IMR-90 (cell line): Measurements from ENCODE around the gene GYG2. TPM values are rescaled to one million over a fixed set of nuclear protein-coding genes. Genes with fewer than 3 reads are reported as not detected.

ENCODE experiments used
- ATAC-seq: fragments of 200-7000 bp; cut with Tn5 transposase; 2 replicates; pipeline ENCODE4 v1.9.1; 2020; ENCODE audit warnings: low read depth, mild to moderate bottlenecking, moderate library complexity
- BruUV-seq: library from RNA; stranded (reverse); fragments of 400-500 nt; replicated peaks from 2 replicates; lab custom pipeline; 2021; lab: Mats Ljungman, UMichigan
- CTCF ChIA-PET: fragments of 300-600 bp; formaldehyde crosslinking; extraction: SDS; loops from one replicate; lab custom pipeline; 2021; ENCODE audit warnings: antibody characterized with exemption; lab: Yijun Ruan, JAX
- POLR2A ChIA-PET: fragments of 300-600 bp; sonication (Branson Sonifier 250); formaldehyde crosslinking; loops from one replicate; lab custom pipeline; 2022; ENCODE audit warnings: antibody characterized with exemption; ENCODE audit not compliant: unreplicated experiment; lab: Charles Lee
- DNase-seq: peaks from one replicate; pipeline ENCODE4 v3.0.0; 2013
- H2AFZ ChIP-seq: replicated peaks from 2 replicates; pipeline ENCODE3; 2013; ENCODE audit warnings: low read length, mild to moderate bottlenecking; ENCODE audit not compliant: poor library complexity
- H2AK5ac ChIP-seq: 2 replicates; pipeline ENCODE4 v1.6.1; 2013; ENCODE audit warnings: low read depth, low read length, inconsistent platforms
- H2AK9ac ChIP-seq: replicated peaks from 2 replicates; pipeline ENCODE3; 2013; ENCODE audit warnings: mild to moderate bottlenecking, low read depth, low read length, moderate library complexity; ENCODE audit not compliant: poor library complexity
- H2BK120ac ChIP-seq: 2 replicates; pipeline ENCODE4 v1.6.1; 2013; ENCODE audit warnings: low read depth, low read length, inconsistent platforms
- H2BK15ac ChIP-seq: 3 replicates; pipeline ENCODE4 v1.6.1; 2013; ENCODE audit warnings: low read depth, low read length, inconsistent platforms
- H2BK20ac ChIP-seq: 2 replicates; pipeline ENCODE4 v1.6.1; 2013; ENCODE audit warnings: low read depth, mild to moderate bottlenecking, inconsistent platforms, low read length, moderate library complexity
- H2BK5ac ChIP-seq: 2 replicates; pipeline ENCODE4 v1.6.1; 2013; ENCODE audit warnings: mild to moderate bottlenecking, low read depth, low read length, inconsistent platforms; ENCODE audit not compliant: poor library complexity, severe bottlenecking
- H3K14ac ChIP-seq: replicated peaks from 2 replicates; pipeline ENCODE4 v1.6.1; 2013; ENCODE audit warnings: low read depth, low read length, inconsistent platforms
- H3K18ac ChIP-seq: 2 replicates; pipeline ENCODE4 v1.6.1; 2013; ENCODE audit warnings: low read depth, low read length, control low read depth
- H3K23ac ChIP-seq: 2 replicates; pipeline ENCODE4 v1.6.1; 2013; ENCODE audit warnings: low read depth, low read length, inconsistent platforms
- H3K27ac ChIP-seq: 2 replicates; pipeline ENCODE4 v1.5.1; 2013; ENCODE audit warnings: mild to moderate bottlenecking, control low read depth, low read length; ENCODE audit not compliant: insufficient read depth
- H3K27me3 ChIP-seq: 2 replicates; pipeline ENCODE4 v1.6.1; 2013; ENCODE audit warnings: low read length; ENCODE audit not compliant: control insufficient read depth, insufficient read depth
- H3K36me3 ChIP-seq: 2 replicates; pipeline ENCODE4 v1.6.1; 2013; ENCODE audit warnings: low read length, mixed read lengths; ENCODE audit not compliant: control insufficient read depth, insufficient read depth
- H3K4ac ChIP-seq: 2 replicates; pipeline ENCODE4 v1.6.1; 2013; ENCODE audit warnings: low read depth, low read length, inconsistent platforms
- H3K4me1 ChIP-seq: 2 replicates; pipeline ENCODE4 v1.6.1; 2013; ENCODE audit warnings: low read length, mixed read lengths; ENCODE audit not compliant: control insufficient read depth, insufficient read depth
- H3K4me2 ChIP-seq: 2 replicates; pipeline ENCODE4 v1.6.1; 2013; ENCODE audit warnings: low read depth, mild to moderate bottlenecking, control low read depth, low read length, moderate library complexity
- H3K4me3 ChIP-seq: 2 replicates; pipeline ENCODE4 v1.5.1; 2013; ENCODE audit warnings: low read depth, mild to moderate bottlenecking, control low read depth, low read length, moderate library complexity; ENCODE audit not compliant: insufficient read depth
- H3K56ac ChIP-seq: 2 replicates; pipeline ENCODE4 v1.6.1; 2013; ENCODE audit warnings: low read length, inconsistent platforms; ENCODE audit not compliant: insufficient read depth; ENCODE audit errors: extremely low read depth
- H3K79me1 ChIP-seq, 2 experiments: 2 replicates each; pipeline ENCODE4 v1.6.1; 2013; ENCODE audit warnings: low read length in 2 of 2, inconsistent platforms in 1 of 2, low read depth in 1 of 2
- H3K9ac ChIP-seq: 2 replicates; pipeline ENCODE4 v1.6.1; 2013; ENCODE audit warnings: low read depth, low read length, control low read depth
- H3K9me1 ChIP-seq: 2 replicates; pipeline ENCODE4 v1.6.1; 2013; ENCODE audit warnings: low read length, inconsistent platforms; ENCODE audit not compliant: insufficient read depth
- H3K9me3 ChIP-seq: 2 replicates; pipeline ENCODE4 v1.6.1; 2013; ENCODE audit warnings: low read length; ENCODE audit not compliant: control insufficient read depth, insufficient read depth
- H4K20me1 ChIP-seq: 2 replicates; pipeline ENCODE4 v1.6.1; 2013; ENCODE audit warnings: low read length, inconsistent platforms; ENCODE audit not compliant: insufficient read depth
- H4K5ac ChIP-seq: 2 replicates; pipeline ENCODE4 v1.6.1; 2013; ENCODE audit warnings: mild to moderate bottlenecking, low read depth, low read length, control low read depth
- H4K8ac ChIP-seq, 2 experiments: 2 replicates each; pipeline ENCODE4 v1.6.1; 2013; ENCODE audit warnings: low read depth in 2 of 2, low read length in 2 of 2, control low read depth in 1 of 2, inconsistent platforms in 1 of 2
- H4K91ac ChIP-seq: 2 replicates; pipeline ENCODE4 v1.6.1; 2013; ENCODE audit warnings: low read depth, low read length, inconsistent platforms; ENCODE audit not compliant: insufficient read depth
- BHLHE40 ChIP-seq: fragments of 150-350 bp; IDR thresholded peaks from 2 replicates; pipeline ENCODE4 v1.6.1; 2016; ENCODE audit warnings: mild to moderate bottlenecking, low read depth, low read length
- CEBPB ChIP-seq: IDR thresholded peaks from 2 replicates; pipeline ENCODE4 v1.6.1; 2012; ENCODE audit warnings: low read depth, low read length, improper control_type of control experiment
- FOS ChIP-seq: fragments of 150-350 bp; IDR thresholded peaks from 2 replicates; pipeline ENCODE4 v1.6.1; 2016; ENCODE audit warnings: low read depth, low read length
- MAFK ChIP-seq: IDR thresholded peaks from 2 replicates; pipeline ENCODE4 v1.6.1; 2012; ENCODE audit warnings: low read depth, low read length, improper control_type of control experiment
- MAZ ChIP-seq: IDR thresholded peaks from 2 replicates; pipeline ENCODE4 v1.6.1; 2012; ENCODE audit warnings: low read depth, mild to moderate bottlenecking, low read length, improper control_type of control experiment, moderate library complexity, borderline replicate concordance
- MXI1 ChIP-seq: IDR thresholded peaks from 2 replicates; pipeline ENCODE4 v1.6.1; 2012; ENCODE audit warnings: low read depth, mild to moderate bottlenecking, low read length, moderate library complexity, borderline replicate concordance
- POLR2A ChIP-seq: IDR thresholded peaks from 2 replicates; pipeline ENCODE4 v1.6.1; 2012; ENCODE audit warnings: mild to moderate bottlenecking, low read depth, low read length
- RAD21 ChIP-seq: IDR thresholded peaks from 2 replicates; pipeline ENCODE4 v1.6.1; 2012; ENCODE audit warnings: low read length, improper control_type of control experiment
- RCOR1 ChIP-seq: IDR thresholded peaks from 2 replicates; pipeline ENCODE4 v1.6.1; 2012; ENCODE audit warnings: mild to moderate bottlenecking, low read length, improper control_type of control experiment; ENCODE audit not compliant: insufficient replicate concordance
- RFX5 ChIP-seq: IDR thresholded peaks from 2 replicates; pipeline ENCODE4 v1.8.0; 2012; ENCODE audit warnings: low read depth, mild to moderate bottlenecking, low read length, moderate library complexity
- SMC3 ChIP-seq: fragments of 150-350 bp; IDR thresholded peaks from 2 replicates; pipeline ENCODE4 v1.6.1; 2016; ENCODE audit warnings: low read depth, mild to moderate bottlenecking, antibody characterized with exemption, low read length, moderate library complexity
- WGBS, 2 experiments: methylation state at CpG; one replicate each; pipeline versions ENCODE4 v1.1.5 to v1.1.7; 2013; ENCODE audit warnings: missing lambda C conversion rate in 2 of 2; ENCODE audit not compliant: insufficient read length in 1 of 2; ENCODE audit errors: extremely low coverage in 2 of 2; 5-methylcytosine and 5-hydroxymethylcytosine counted together
- dilution Hi-C: fragments of 300-500 bp; cut with HindIII; formaldehyde crosslinking; loops from one replicate; pipeline ENCODE4 v1.14.3; 2018; ENCODE audit warnings: low sequenced_read_pairs; ENCODE audit not compliant: unreplicated experiment
- in situ Hi-C: fragments of 300-500 bp; cut with MboI; formaldehyde crosslinking; loops from 3 replicates; pipeline ENCODE4 v1.14.3; 2019; ENCODE audit warnings: low sequenced_read_pairs, inconsistent platforms, mixed read lengths
- intact Hi-C: fragments of 100-400 bp; cut with micrococcal nuclease; formaldehyde crosslinking; loops from 2 replicates; pipeline ENCODE4 v1.10.0; 2022
- polyA plus RNA-seq, 3 experiments: library from polyadenylated mRNA; depleted of rRNA; stranded (reverse); fragments of >200 nt; gene quantifications; 2 replicates each; pipeline ENCODE4 v1.2.3, GENCODE V29; 2012; ENCODE audit warnings: low replicate concordance in 1 of 3
- total RNA-seq: library from RNA; depleted of rRNA; stranded (reverse); fragments of >200 nt; gene quantifications from 2 replicates; pipeline ENCODE4 v1.2.3, GENCODE V29; 2012
- TF ChIP-seq, protein P1 (sequence below): fragments of 150-350 bp; IDR thresholded peaks from 2 replicates; pipeline ENCODE4 v1.6.1; 2017; ENCODE audit warnings: mild to moderate bottlenecking, antibody characterized with exemption, low read length, low read depth
- TF ChIP-seq, protein P2 (sequence below): conservative IDR thresholded peaks from 2 replicates; pipeline ENCODE4 v1.5.1; 2012; ENCODE audit warnings: mild to moderate bottlenecking, low read depth, low read length, improper control_type of control experiment
- TF ChIP-seq, protein P3 (sequence below): fragments of 150-350 bp; IDR thresholded peaks from 2 replicates; pipeline ENCODE4 v1.6.1; 2016; ENCODE audit warnings: low read depth, mild to moderate bottlenecking, low read length, moderate library complexity, borderline replicate concordance

The GYG2 gene
- total and polyA plus RNA-seq, 2 of the 4 experiments (the other 2 are of a cell fraction) = 9.6 to 13.1 TPM

DNA sequence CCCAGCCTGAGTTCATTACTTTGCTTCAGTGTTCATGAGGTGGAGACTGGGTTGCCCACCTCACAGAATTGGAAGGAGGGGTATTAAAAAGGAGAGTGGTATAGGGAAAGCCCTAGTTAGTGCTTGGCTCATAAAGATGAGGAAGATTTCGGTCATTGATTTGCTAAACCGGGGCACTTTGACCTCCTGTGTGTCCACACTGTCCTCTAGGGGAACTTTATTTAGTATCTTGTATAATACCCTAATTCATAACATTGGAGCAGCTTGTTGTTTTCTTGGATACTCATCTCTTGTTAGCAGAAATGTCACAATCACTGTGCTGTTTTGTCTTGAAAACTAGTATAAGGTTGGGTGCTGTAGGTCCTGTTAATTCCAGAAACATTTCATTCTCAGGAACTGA, 49.8 kb downstream of the GYG2 start:
- dilution Hi-C loops = no loop called here
- Histone ChIP-seq H4K5ac (no peak overlapping the region), H3K4ac (no peak overlapping the region), H3K4me1 (no peaks in the 10 kb centered on the region), H3K27ac (no peak overlapping the region), H3K9me1 (no peaks in the 10 kb centered on the region), H2BK120ac (no peak overlapping the region), H3K79me1 (no peaks in the 10 kb centered on the region), H3K23ac (no peak overlapping the region), H3K56ac (no peak overlapping the region), H2AK9ac (no peak overlapping the region), H2AFZ (no peak overlapping the region), H3K14ac (no peak overlapping the region), H2AK5ac (no peak overlapping the region), H2BK5ac (no peak overlapping the region), H2BK15ac (no peak overlapping the region), H4K91ac (no peak overlapping the region), H4K20me1 (no peaks in the 10 kb centered on the region), H3K9ac (no peak overlapping the region), H3K9me3 (no peaks in the 10 kb centered on the region; the same call in 1 of the 2 replicates), H2BK20ac (no peak overlapping the region), H3K4me2 (no peak overlapping the region), H3K36me3 (peaks cover 9% of the 10 kb centered on the region), H3K4me3 (no peak overlapping the region), H3K27me3 (no peaks in the 10 kb centered on the region), H4K8ac (no peak overlapping the region), H3K18ac (no peak overlapping the region)
- BruUV-seq = no TSS peak
- in situ Hi-C loops = loop anchor here (25.0 kb wide), 1 partner anchor 759 kb away; no protein-coding TSS in a partner anchor
- TF ChIP-seq CEBPB = no peak
- TF ChIP-seq MXI1 = no peak
- TF ChIP-seq POLR2A = no peak
- TF ChIP-seq, protein P1, sequence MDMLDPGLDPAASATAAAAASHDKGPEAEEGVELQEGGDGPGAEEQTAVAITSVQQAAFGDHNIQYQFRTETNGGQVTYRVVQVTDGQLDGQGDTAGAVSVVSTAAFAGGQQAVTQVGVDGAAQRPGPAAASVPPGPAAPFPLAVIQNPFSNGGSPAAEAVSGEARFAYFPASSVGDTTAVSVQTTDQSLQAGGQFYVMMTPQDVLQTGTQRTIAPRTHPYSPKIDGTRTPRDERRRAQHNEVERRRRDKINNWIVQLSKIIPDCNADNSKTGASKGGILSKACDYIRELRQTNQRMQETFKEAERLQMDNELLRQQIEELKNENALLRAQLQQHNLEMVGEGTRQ = no peak
- TF ChIP-seq RFX5 = no peak
- no peak for TF ChIP-seq MAZ
- TF ChIP-seq BHLHE40 = no peak
- TF ChIP-seq FOS = no peak
- TF ChIP-seq, protein P2, sequence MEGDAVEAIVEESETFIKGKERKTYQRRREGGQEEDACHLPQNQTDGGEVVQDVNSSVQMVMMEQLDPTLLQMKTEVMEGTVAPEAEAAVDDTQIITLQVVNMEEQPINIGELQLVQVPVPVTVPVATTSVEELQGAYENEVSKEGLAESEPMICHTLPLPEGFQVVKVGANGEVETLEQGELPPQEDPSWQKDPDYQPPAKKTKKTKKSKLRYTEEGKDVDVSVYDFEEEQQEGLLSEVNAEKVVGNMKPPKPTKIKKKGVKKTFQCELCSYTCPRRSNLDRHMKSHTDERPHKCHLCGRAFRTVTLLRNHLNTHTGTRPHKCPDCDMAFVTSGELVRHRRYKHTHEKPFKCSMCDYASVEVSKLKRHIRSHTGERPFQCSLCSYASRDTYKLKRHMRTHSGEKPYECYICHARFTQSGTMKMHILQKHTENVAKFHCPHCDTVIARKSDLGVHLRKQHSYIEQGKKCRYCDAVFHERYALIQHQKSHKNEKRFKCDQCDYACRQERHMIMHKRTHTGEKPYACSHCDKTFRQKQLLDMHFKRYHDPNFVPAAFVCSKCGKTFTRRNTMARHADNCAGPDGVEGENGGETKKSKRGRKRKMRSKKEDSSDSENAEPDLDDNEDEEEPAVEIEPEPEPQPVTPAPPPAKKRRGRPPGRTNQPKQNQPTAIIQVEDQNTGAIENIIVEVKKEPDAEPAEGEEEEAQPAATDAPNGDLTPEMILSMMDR = no peak
- no peak for TF ChIP-seq MAFK
- no peak for TF ChIP-seq RAD21
- TF ChIP-seq RCOR1 = no peak
- no peak for TF ChIP-seq SMC3
- TF ChIP-seq, protein P3, sequence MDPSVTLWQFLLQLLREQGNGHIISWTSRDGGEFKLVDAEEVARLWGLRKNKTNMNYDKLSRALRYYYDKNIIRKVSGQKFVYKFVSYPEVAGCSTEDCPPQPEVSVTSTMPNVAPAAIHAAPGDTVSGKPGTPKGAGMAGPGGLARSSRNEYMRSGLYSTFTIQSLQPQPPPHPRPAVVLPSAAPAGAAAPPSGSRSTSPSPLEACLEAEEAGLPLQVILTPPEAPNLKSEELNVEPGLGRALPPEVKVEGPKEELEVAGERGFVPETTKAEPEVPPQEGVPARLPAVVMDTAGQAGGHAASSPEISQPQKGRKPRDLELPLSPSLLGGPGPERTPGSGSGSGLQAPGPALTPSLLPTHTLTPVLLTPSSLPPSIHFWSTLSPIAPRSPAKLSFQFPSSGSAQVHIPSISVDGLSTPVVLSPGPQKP = no peak
- intact Hi-C loops = no loop called here
- ChIA-PET POLR2A (no interaction called here), CTCF (no interaction called here)
- ATAC-seq (no peak), DNase-seq (no peak)
- WGBS, 2 experiments = no CpG with 5 or more reads among the region's 2 CpGs
